Fibroblast of lung (primary cell): ENCODE measurements around the gene AIFM3.

ENCODE experiments used
- CTCF ChIP-seq, 2 donors: IDR thresholded peaks in 1 of 2; conservative IDR thresholded peaks in 1 of 2; 1 replicate in 1 of 2; 2 replicates in 1 of 2; pipeline ENCODE4 v1.5.1; 2011 to 2012; ENCODE audit warnings: low read length in 2 of 2, control low read depth in 1 of 2, inconsistent platforms in 1 of 2, low read depth in 1 of 2, mild to moderate bottlenecking in 1 of 2
- EZH2 ChIP-seq: IDR thresholded peaks from 2 replicates; pipeline ENCODE4 v1.5.1; 2012; ENCODE audit warnings: low read length, control low read depth, mild to moderate bottlenecking; ENCODE audit errors: missing control alignments

GRCh38 chr22:21029486-21030025 is 62.5 kb downstream of the AIFM3 start:
- TF ChIP-seq CTCF (conservative IDR thresholded peaks at IDR 0.05 in 1 of 2, IDR thresholded peaks at IDR 0.05 in 1 of 2; ENCODE audit: low read depth in 1 of 2, low read length in 2 of 2) (no peak), EZH2 (no peak)
